ENCODE data around the gene SLC24A5. TPM values are rescaled to one million over a fixed set of nuclear protein-coding genes. Genes with fewer than 3 reads are reported as not detected.

SLC24A5 gene
- total and polyA plus RNA-seq, 10 of the 15 experiments (the other 5 are each of a cell fraction or from before 2014, with no cell fraction given) = not detected

- Histone ChIP-seq H3K27me3 (replicated peaks in 1 of 2; ENCODE audit: control insufficient read depth in 2 of 2, insufficient read depth in 2 of 2, low read length in 1 of 2) (no peaks in the 10 kb centered on the region), H3K4me2 (ENCODE audit: control insufficient read depth, insufficient read depth) (no peak overlapping the region), H2AFZ (ENCODE audit: control insufficient read depth, low read depth, low read length) (no peak overlapping the region), H3K36me3 (ENCODE audit: control insufficient read depth in 2 of 2, insufficient read depth in 2 of 2, low read length in 1 of 2) (no peaks in the 10 kb centered on the region), H3K9me3 (replicated peaks; ENCODE audit: control insufficient read depth, insufficient read depth, low read length) (no peaks in the 10 kb centered on the region), H3K4me3 (no peak overlapping the region), H3K79me2 (ENCODE audit: control insufficient read depth, insufficient read depth, low read length) (no peaks in the 10 kb centered on the region), H3K27ac (ENCODE audit: control insufficient read depth, insufficient read depth) (no peak overlapping the region), H3K9ac (ENCODE audit: control insufficient read depth, insufficient read depth, low read length) (no peak overlapping the region), H3K4me1 (ENCODE audit: control insufficient read depth, insufficient read depth, low read length) (no peaks in the 10 kb centered on the region), H4K20me1 (ENCODE audit: control insufficient read depth, insufficient read depth) (no peaks in the 10 kb centered on the region)
- RAD21 ChIA-PET (ENCODE audit: unreplicated experiment) = no interaction called here
- in situ Hi-C loops (cut with MboI) (no loop called here), intact Hi-C loops (cut with micrococcal nuclease; ENCODE audit: unreplicated experiment) (no loop called here)
- CTCF ChIA-PET = no interaction called here
- FAIRE-seq = no peak
- SMC1A ChIA-PET (ENCODE audit: uncharacterized antibody, unreplicated experiment) = interaction anchor here (0.6 to 1.1 kb wide), 2 partner anchors 8 to 62 kb away, joined by 3 to 4 read pairs; no protein-coding TSS in a partner anchor
- no TSS peak for BruUV-seq (replicated peaks)
- no peak for ATAC-seq
- no peak for DNase-seq (ENCODE audit: low read depth, low spot score)
- WGBS (ENCODE audit: insufficient coverage, insufficient replicate concordance, low lambda C conversion rate, missing lambda C conversion rate) = 40% methylated on average over 5 of the region's 5 CpGs
- POLR2A ChIA-PET = no interaction called here
- no peak for TF ChIP-seq CHD4 (IDR thresholded peaks at IDR 0.05)
- TF ChIP-seq RAD51 (IDR thresholded peaks at IDR 0.05) = no peak
- no peak for TF ChIP-seq ATF7 (IDR thresholded peaks at IDR 0.05; ENCODE audit: low read depth)
- TF ChIP-seq HDAC6 (IDR thresholded peaks at IDR 0.05; ENCODE audit: unreplicated experiment) = no peak
- no peak for TF ChIP-seq HDGF (IDR thresholded peaks at IDR 0.05)
- no peak for TF ChIP-seq HDAC2 (IDR thresholded peaks at IDR 0.05)
- TF ChIP-seq CREB1 (IDR thresholded peaks at IDR 0.05; ENCODE audit: low read depth) = no peak
- TF ChIP-seq CEBPZ (IDR thresholded peaks at IDR 0.05; ENCODE audit: low read depth, low read length) = no peak
- no peak for TF ChIP-seq IRF5 (IDR thresholded peaks at IDR 0.05; ENCODE audit: borderline replicate concordance)
- TF ChIP-seq GATAD2B (conservative IDR thresholded peaks at IDR 0.05; ENCODE audit: low read depth) = no peak
- no peak for TF ChIP-seq ZBTB40 (IDR thresholded peaks at IDR 0.05; ENCODE audit: borderline replicate concordance)
- TF ChIP-seq ATF3 (IDR thresholded peaks at IDR 0.05; ENCODE audit: borderline replicate concordance, extremely low read depth, low read depth, low read length) = no peak
- no peak for TF ChIP-seq SKIL (IDR thresholded peaks at IDR 0.05; ENCODE audit: low read depth, poor library complexity, severe bottlenecking)
- TF ChIP-seq SMC3 (IDR thresholded peaks at IDR 0.05; ENCODE audit: borderline replicate concordance, low read length) = no peak
These were observed 1.5 kb upstream of the SLC24A5 start for GRCh38 chr15:48119277-48119676.

Data from GM12878 (cell line).